Upper lobe of left lung (tissue), 4 donors: ENCODE data around the gene CCDC138.

Experiments
- EP300 ChIP-seq, 4 donors: sonication (generic); formaldehyde crosslinking; IDR thresholded peaks; one replicate each; pipeline ENCODE4 v1.5.1; 2017; ENCODE audit warnings: antibody characterized with exemption in 4 of 4, control low read depth in 2 of 4
- POLR2A ChIP-seq, 4 donors: fragments of 450-650 bp; IDR thresholded peaks; one replicate each; pipeline ENCODE4 v1.5.1; 2016 to 2017; ENCODE audit warnings: antibody characterized with exemption in 4 of 4, mild to moderate bottlenecking in 2 of 4
- POLR2AphosphoS5 ChIP-seq, 2 donors: sonication (generic); formaldehyde crosslinking; IDR thresholded peaks; one replicate each; pipeline ENCODE4 v1.5.1; 2017; ENCODE audit warnings: antibody characterized with exemption in 2 of 2
- TF ChIP-seq, protein P1 (sequence below), 6 experiments: fragments of 450-650 bp in 4 of 6; fragments of 200-600 bp in 2 of 6; sonication (generic) in 2 of 6; IDR thresholded peaks; one replicate each; pipeline ENCODE4 v1.5.1; 2016 to 2019; ENCODE audit warnings: antibody characterized with exemption in 6 of 6

- no peak for TF ChIP-seq POLR2AphosphoS5 (IDR thresholded peaks at IDR 0.05)
- TF ChIP-seq, protein P1, sequence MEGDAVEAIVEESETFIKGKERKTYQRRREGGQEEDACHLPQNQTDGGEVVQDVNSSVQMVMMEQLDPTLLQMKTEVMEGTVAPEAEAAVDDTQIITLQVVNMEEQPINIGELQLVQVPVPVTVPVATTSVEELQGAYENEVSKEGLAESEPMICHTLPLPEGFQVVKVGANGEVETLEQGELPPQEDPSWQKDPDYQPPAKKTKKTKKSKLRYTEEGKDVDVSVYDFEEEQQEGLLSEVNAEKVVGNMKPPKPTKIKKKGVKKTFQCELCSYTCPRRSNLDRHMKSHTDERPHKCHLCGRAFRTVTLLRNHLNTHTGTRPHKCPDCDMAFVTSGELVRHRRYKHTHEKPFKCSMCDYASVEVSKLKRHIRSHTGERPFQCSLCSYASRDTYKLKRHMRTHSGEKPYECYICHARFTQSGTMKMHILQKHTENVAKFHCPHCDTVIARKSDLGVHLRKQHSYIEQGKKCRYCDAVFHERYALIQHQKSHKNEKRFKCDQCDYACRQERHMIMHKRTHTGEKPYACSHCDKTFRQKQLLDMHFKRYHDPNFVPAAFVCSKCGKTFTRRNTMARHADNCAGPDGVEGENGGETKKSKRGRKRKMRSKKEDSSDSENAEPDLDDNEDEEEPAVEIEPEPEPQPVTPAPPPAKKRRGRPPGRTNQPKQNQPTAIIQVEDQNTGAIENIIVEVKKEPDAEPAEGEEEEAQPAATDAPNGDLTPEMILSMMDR (IDR thresholded peaks at IDR 0.05), result no peak
- TF ChIP-seq POLR2A (IDR thresholded peaks at IDR 0.05), result no peak
- TF ChIP-seq EP300 (IDR thresholded peaks at IDR 0.05), result no peak
Observed at GRCh38 chr2:108884619-108885018, 98.0 kb downstream of the CCDC138 start.
